ENCODE measurements around the gene ATE1.
A peak's percentile ranks its signal among the peaks of the same experiment; 100 is the strongest.

DNA sequence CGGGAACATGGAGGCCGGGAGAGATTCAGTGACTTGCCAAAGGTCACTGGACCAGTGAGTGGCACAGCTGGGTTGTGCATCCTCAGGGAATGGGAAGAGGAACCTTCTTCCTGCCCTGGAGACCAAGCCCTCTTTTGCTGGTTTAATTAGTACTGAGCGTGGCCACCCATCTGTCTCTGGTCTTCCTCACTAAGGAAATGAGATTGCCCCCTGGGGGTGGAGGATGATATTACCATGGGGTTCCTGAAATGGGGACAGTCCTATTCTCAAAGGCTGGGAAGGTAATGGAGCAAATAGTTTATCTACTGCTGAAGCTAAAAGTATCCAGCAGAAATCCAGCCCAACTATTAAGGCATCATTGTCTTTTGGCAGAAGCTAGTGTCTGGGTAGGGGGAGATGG is 231.0 kb downstream of the ATE1 start:
- no peak for TF ChIP-seq POLR2A (IDR thresholded peaks at IDR 0.05)
- TF ChIP-seq, protein P1, sequence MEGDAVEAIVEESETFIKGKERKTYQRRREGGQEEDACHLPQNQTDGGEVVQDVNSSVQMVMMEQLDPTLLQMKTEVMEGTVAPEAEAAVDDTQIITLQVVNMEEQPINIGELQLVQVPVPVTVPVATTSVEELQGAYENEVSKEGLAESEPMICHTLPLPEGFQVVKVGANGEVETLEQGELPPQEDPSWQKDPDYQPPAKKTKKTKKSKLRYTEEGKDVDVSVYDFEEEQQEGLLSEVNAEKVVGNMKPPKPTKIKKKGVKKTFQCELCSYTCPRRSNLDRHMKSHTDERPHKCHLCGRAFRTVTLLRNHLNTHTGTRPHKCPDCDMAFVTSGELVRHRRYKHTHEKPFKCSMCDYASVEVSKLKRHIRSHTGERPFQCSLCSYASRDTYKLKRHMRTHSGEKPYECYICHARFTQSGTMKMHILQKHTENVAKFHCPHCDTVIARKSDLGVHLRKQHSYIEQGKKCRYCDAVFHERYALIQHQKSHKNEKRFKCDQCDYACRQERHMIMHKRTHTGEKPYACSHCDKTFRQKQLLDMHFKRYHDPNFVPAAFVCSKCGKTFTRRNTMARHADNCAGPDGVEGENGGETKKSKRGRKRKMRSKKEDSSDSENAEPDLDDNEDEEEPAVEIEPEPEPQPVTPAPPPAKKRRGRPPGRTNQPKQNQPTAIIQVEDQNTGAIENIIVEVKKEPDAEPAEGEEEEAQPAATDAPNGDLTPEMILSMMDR (IDR thresholded peaks at IDR 0.05), result peak in 4 of 6 experiments; percentile 18 to 48 (median 44)

Data from Peyer's patch (tissue), 4 donors.